ENCODE results near the gene HIF3A.

DNA sequence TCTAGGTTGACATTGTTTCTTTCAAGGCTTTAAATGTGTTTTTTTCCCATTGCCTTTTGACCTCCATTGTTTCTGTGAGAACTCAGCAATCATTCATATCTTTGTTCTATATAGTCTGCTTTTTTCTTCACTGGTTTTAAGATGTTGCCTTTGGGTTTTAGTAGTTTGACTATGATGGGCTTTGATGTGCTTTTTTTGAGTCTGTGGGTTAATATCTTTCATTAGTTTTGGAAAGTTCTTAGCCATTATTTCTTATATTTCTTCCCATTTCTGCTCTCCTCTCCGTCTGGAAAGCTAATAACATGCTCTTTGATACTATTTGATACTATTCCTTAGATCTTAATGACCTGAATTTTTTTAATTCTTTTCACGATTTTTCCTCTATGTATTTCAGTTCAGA is 83.8 kb downstream of the HIF3A start:
- TF ChIP-seq, protein P1, sequence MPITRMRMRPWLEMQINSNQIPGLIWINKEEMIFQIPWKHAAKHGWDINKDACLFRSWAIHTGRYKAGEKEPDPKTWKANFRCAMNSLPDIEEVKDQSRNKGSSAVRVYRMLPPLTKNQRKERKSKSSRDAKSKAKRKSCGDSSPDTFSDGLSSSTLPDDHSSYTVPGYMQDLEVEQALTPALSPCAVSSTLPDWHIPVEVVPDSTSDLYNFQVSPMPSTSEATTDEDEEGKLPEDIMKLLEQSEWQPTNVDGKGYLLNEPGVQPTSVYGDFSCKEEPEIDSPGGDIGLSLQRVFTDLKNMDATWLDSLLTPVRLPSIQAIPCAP (CRISPR knock-in tag; IDR thresholded peaks at IDR 0.05; ENCODE audit: borderline replicate concordance), result no peak
- no peak for TF ChIP-seq POLR2AphosphoS5 (IDR thresholded peaks at IDR 0.05; ENCODE audit: control insufficient read depth, insufficient read depth, low read depth, low read length)
